ENCODE data around the gene TMEM129.

Gene TMEM129

DNA sequence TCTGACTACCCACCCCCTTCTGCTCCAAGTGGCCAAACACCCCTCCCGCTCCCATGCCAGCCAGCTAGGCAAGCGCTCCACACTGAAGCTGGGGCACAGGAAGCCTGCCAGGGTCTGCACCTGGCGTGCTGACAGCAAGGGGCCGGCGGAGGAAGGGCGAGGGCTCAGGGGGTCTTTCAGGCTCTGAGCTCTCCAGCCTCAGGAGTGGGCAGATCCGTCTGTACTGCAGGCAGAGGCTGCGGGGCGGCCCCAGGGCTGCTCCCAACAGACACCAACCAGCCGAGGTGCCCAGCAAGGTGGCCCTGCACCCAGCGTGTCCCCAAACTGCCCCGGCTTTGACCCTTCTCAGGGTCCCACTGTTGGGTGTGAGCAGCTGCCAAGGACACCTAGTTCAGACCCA, 51.9 kb downstream of the TMEM129 start:
- TF ChIP-seq, protein P1, sequence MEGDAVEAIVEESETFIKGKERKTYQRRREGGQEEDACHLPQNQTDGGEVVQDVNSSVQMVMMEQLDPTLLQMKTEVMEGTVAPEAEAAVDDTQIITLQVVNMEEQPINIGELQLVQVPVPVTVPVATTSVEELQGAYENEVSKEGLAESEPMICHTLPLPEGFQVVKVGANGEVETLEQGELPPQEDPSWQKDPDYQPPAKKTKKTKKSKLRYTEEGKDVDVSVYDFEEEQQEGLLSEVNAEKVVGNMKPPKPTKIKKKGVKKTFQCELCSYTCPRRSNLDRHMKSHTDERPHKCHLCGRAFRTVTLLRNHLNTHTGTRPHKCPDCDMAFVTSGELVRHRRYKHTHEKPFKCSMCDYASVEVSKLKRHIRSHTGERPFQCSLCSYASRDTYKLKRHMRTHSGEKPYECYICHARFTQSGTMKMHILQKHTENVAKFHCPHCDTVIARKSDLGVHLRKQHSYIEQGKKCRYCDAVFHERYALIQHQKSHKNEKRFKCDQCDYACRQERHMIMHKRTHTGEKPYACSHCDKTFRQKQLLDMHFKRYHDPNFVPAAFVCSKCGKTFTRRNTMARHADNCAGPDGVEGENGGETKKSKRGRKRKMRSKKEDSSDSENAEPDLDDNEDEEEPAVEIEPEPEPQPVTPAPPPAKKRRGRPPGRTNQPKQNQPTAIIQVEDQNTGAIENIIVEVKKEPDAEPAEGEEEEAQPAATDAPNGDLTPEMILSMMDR (conservative IDR thresholded peaks at IDR 0.05; ENCODE audit: low read depth, low read length): no peak
- no peak overlapping the region for H3K4me3 ChIP-seq (ENCODE audit: low read depth, low read length)
- no peak for DNase-seq (ENCODE audit: low read depth)

DNA sequence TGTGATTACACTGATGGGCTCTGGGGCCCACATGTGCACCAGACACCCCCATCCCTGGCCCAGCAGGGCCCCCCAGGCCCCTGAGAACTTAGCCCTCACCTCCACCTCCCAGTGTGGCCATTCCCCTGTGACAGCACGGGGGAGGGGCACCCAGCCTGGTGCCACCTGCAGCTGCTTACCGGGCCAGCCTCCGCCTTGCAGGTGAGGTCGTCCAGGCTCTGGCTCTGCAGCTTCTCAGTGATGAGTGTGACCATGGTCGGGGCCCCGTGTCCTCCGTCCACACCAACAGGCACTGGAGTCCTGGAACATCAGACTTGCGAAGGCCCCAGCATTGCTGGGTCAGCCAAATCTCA, 52.7 kb downstream of the TMEM129 start:
- no peak overlapping the region for H3K4me3 ChIP-seq (ENCODE audit: low read depth, low read length)
- TF ChIP-seq, protein P1 (conservative IDR thresholded peaks at IDR 0.05; ENCODE audit: low read depth, low read length): no peak

DNA sequence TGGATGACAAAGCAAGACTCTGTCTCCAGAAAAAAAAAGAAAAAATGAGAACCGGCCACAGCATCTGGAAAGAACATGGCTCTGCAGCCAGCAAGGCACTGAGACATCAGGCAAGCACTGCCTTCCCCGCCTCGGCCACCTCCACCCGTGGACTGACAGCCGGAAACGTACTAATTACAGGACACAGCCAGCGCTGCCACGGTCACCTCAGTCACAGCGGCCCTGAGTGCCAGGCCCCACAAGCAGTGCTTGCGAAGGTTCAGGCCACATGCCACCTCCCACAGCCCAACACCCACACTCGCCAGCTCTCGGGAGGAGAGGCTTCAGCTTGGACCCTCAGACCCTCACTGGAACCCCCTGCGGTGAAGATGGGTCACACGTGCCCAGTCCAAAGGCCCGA, 53.9 kb downstream of the TMEM129 start:
- no peak for DNase-seq (ENCODE audit: low read depth)
- H3K4me3 ChIP-seq (ENCODE audit: low read depth, low read length): no peak overlapping the region
- TF ChIP-seq, protein P1 (conservative IDR thresholded peaks at IDR 0.05; ENCODE audit: low read depth, low read length): no peak

More for the DNA sequence above, 52.7 kb downstream of the TMEM129 start:
- no peak for DNase-seq (ENCODE audit: low read depth)

DNA sequence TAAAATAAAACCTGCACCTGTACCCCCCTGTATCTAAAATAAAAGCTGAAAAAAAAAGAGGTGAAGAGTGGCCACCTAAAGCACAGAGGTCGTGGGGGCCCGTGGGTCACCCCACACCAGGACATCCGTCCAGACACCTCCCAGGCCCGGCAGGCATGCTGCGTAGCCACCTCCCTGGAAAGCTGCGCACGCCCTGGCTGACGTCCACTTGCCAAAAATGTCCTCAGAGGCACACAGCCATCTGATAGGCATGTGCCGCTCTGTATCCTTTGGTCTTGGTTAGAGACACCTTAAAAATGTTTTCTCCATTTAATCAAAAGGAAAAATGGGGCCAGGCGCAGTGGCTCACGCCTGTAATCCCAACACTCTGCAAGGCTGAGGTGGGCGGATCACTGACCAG, 54.7 kb downstream of the TMEM129 start:
- TF ChIP-seq, protein P1 (conservative IDR thresholded peaks at IDR 0.05; ENCODE audit: low read depth, low read length): no peak
- no peak for DNase-seq (ENCODE audit: low read depth)
- no peak overlapping the region for H3K4me3 ChIP-seq (ENCODE audit: low read depth, low read length)

Measured in choroid plexus epithelial cell (primary cell).